GM18508 (cell line): ENCODE results near the gene PI16.

Experiments used
- ATAC-seq: cut with Tn5 transposase; IDR thresholded peaks from one replicate; pipeline ENCODE4 v1.9.1; 2021; ENCODE audit warnings: moderate number of reproducible peaks; ENCODE audit not compliant: insufficient read depth, unreplicated experiment

The PI16 gene

GRCh38 chr6:36954262-36954931 lies at the start of gene PI16:
TSS of gene PI16 (plus strand) at chr6:36954738. CDS start at chr6:36954761, 23 bp downstream.
- no peak for ATAC-seq

GRCh38 chr6:36904851-36905393 lies 49.6 kb upstream of the PI16 start:
- no peak for ATAC-seq

DNA sequence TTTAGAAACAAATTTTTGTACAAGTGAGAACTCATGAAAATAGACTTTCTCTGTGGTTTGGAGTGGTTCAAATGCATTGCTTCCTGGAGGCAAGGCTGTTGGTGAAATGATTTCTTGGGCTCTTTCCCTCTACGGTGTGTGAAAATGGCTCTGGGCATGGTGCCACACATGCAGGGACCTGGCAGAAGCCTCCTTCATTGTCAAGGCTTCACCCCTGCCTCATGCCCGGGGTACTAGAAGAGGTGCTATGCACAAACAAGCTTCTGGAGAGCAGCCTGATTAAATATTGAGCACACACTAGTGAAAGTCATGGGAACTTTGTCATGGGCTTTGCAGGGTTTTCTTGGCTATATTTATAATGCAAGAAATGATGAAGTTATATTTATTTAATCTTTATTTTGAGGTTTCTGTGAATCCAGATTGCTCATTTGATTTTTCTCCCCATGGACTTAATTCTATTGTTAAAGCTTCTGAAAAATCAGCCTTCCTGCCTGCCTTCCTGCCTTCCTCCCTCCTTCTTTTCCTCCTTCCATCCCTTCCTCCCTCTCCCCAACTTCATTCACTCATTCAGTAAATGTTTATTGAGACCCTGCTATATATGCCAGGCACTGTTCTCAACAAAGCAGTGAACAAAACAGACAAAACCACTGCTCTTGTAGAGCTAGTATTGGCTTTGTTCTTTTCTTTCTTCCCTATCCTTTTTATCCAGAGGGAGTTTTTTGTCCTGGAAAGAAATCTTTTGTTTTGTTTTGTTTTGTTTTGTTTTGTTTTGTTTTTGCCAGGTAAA lies 47.8 kb upstream of the PI16 start:
- ATAC-seq, result no peak

- no peak for ATAC-seq
Observed at GRCh38 chr6:36907781-36908180, 46.8 kb upstream of the PI16 start.

- no peak for ATAC-seq
Observed at GRCh38 chr6:36908747-36909146, 45.8 kb upstream of the PI16 start.

DNA sequence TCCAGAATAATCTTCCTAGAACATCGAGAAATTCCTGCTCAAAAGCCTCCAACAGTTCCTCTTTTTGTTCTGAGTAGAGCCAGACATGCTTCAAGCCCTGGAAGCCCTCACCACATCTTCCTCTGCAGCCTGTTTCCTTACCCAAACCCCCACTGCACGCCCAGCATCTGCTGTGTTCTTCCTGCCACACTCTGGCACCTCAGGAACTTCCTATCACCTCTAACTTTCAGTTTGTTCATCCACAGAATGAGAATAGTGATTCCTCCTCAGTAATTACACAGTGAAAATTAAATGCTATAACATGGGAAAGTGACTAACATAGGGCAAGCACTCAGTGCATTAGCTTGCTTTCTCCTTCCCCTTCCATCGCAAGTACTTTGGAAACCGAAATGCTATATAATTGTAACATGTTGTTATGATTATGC lies 42.5 kb upstream of the PI16 start:
- no peak for ATAC-seq

GRCh38 chr6:36912586-36912985 lies 42.0 kb upstream of the PI16 start:
- ATAC-seq, result no peak

GRCh38 chr6:36913082-36913481 lies 41.5 kb upstream of the PI16 start:
- no peak for ATAC-seq

DNA sequence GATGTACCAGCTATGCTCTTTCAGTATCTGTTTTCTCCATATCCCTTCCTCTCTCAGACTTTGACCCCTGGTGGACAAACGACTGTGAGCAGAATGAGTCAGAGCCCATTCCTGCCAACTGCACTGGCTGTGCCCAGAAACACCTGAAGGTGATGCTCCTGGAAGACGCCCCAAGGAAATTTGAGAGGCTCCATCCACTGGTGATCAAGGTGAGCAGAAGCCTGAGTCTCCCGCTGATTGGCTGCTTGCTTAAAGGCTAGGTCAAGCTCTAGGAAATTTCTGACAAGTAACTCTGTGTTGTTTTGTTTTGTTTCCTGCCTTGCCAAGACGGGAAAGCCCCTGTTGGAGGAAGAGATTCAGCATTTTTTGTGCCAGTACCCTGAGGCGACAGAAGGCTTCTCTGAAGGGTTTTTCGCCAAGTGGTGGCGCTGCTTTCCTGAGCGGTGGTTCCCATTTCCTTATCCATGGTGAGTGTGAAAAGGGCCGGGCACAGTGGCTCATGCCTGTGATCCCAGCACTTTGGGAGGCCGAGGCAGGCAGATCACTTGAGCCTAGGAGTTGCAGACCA lies 40.2 kb upstream of the PI16 start:
- ATAC-seq, result no peak

DNA sequence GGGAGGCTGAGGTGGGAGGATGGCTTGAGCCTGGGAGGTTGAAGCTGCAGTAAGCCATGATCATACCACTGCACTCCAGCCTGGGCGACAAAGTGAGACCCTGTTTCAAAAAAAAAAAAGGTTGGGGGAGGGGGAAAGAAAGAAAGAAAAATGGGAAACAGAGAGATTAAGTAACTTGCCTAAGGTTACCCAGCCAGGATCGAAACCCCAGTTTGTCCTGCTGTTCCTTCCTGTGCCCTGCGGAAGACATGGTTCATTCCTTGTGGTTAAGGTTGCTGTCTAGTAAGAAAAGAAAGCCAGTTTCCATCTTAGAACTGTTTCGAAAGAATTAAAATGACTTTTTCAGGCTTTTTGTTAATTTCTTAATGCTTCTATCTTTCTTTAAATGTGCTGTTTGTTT lies 38.9 kb upstream of the PI16 start:
- ATAC-seq, result no peak

DNA sequence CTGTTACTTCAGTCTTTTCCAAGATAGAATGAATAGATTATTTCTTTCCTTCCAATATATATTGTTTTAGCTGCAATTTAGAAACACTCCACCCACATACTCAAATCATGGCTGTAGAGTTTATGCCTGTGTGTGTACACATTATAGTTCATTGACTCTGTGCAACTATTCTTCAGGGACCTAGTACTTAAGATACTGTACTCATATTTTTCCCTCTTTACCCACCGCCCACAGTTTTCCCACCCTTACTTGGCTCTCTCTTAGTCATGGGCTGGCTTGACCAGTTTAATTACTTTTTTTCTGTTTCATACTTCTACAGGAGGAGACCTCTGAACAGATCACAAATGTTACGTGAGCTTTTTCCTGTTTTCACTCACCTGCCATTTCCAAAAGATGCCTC lies 38.4 kb upstream of the PI16 start:
- no peak for ATAC-seq

DNA sequence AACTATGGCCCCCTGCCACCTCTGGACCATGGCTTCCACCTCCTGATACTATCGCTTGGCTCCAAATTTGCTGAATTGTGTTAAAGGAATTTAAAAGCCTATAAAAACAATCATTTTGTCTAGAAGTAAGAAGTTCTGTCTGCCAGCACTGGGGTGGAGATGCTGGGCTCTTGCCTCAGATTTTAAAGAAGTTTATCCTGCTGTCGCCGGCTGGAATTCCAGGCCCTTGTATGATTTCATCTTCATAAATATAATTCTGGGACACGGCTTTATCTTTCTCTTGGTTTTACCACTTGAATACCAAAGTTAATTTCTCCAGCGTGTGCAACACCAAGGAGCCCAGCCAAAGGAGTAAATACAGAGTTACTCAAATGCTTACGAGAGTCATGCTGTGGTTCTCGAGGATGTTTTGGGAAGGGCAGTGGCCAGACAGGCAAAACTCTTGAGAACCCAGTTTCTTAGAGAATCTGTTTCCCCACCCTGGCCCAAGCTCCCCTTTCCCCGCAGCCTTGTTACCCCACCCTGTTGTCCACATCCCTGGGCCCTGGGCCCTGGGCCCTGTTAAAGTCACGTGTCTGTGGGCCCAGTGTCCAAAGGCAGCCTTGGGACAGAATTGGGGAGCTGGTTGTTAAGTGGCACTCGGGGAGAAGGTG lies 36.9 kb upstream of the PI16 start:
- ATAC-seq, result no peak

DNA sequence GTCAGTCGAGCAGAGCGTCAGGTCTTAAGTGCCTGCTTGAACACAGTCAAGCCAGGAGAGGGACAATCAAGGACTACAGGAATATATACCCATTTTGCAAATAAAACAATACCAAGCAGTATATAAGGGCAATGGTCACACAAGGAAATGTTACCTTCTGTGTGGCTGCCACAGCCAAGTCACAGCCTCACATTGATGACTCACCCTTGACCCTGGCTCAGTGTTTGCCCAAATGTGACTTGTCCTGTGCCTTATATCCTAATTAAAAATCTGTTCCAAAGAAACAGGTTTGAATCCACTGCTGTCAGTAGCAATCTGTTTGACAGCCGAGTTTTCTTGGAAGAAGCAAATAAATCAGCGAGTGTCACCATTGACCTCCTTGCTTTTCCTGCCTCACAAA lies 34.5 kb upstream of the PI16 start:
- no peak for ATAC-seq

GRCh38 chr6:36920546-36920945 lies 34.0 kb upstream of the PI16 start:
- no peak for ATAC-seq

- ATAC-seq, result no peak
Observed at GRCh38 chr6:36924131-36924530, 30.4 kb upstream of the PI16 start.

DNA sequence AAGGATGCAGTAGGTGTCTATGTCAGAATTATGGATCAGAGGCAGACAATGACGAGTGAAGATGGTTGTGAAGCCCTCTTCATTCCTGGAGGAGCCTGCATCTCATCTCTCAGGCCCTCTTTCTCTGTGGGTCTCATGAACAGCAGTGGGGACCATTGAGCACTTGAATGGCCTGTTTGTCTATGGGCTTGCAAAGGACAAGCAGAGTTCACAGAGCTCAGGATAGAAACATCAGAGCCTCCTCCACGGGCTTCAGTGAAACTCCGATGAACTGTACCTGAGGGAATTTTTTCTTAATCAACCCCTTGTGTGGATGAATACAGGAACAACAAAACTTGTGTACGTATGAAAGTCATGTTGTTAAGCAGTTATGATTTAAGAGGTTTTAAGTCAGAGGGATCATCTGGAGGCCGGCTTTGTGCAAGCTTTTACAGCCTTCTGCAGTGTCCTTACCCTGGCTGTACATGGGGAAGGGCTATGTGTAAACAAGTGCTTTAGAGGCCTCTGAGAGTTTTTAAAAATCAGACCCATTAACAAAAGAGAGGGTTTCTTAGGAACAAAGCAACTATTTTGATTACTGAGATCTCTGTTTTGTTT lies 29.7 kb upstream of the PI16 start:
- ATAC-seq, result no peak

- ATAC-seq, result no peak
Observed at GRCh38 chr6:36925809-36926208, 28.7 kb upstream of the PI16 start.

DNA sequence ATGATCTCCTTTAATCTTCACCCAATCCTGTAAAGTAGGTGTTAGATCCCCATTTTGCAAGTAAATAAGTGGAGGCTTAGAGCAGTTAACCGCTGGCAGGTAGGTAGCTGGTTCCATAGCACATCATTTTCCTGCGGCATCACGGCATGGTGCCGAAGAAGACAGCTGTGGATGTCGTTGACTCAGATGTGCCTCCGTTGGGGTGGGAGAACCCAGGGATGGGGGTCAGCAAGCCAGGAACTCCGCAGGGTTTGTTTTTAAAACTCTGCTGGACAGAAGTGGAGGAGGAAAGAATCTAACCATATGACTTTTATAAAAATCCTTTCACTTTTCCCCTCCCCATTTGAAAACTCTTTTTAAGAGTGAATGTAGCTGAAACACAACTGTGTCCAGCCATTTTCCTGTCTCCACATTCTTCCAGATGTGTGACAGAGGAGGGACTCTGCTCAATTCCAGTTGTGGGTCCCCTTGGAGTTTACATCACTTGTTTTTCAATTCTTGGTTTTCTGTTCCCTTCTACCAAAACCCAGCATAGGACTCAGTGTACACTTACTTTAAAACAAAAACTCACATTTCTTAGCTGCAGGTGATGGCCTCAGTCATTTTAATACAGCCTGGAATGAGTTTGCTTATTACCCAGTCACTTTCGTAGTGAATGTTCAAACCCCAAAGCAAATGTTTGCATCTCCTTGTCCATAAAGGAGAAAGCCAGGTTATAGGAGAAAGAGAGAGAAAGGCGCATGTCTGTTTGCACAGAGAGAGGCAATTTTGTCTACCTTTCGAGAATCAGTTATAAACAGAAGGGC lies 27.6 kb upstream of the PI16 start:
- ATAC-seq, result no peak

- no peak for ATAC-seq
Observed at GRCh38 chr6:36927691-36928546, 26.6 kb upstream of the PI16 start.
